Kidney epithelial cell (primary cell): Measurements from ENCODE around the gene MYH10. TPM values are rescaled to one million over a fixed set of nuclear protein-coding genes. Genes with fewer than 3 reads are reported as not detected.

ENCODE experiments used
- DNase-seq: peaks from one replicate; pipeline ENCODE4 v3.0.0-alpha.2; 2010; ENCODE audit warnings: low read depth
- H3K27me3 ChIP-seq: 2 replicates; pipeline ENCODE4 v1.6.0; 2011; ENCODE audit warnings: low read length; ENCODE audit not compliant: control insufficient read depth, insufficient read depth
- H3K36me3 ChIP-seq: 2 replicates; pipeline ENCODE4 v1.5.1; 2011; ENCODE audit warnings: low read length; ENCODE audit not compliant: control insufficient read depth, insufficient read depth
- H3K4me3 ChIP-seq: 2 replicates; pipeline ENCODE4 v1.5.1; 2011; ENCODE audit warnings: low read depth, mild to moderate bottlenecking, control low read depth, low read length
- total RNA-seq: library from RNA; depleted of rRNA; stranded (reverse); fragments of >200 nt; gene quantifications from 2 replicates; pipeline ENCODE4 v1.2.3, GENCODE V29; 2015
- TF ChIP-seq, protein P1 (sequence below): IDR thresholded peaks from 2 replicates; pipeline ENCODE4 v1.5.1; 2011; ENCODE audit warnings: mild to moderate bottlenecking, moderate library complexity, low read length, control low read depth, inconsistent platforms; ENCODE audit not compliant: insufficient read depth, poor library complexity, severe bottlenecking

The MYH10 gene
- total RNA-seq, 1 donor from 2014 or later, result 90.5 TPM

DNA sequence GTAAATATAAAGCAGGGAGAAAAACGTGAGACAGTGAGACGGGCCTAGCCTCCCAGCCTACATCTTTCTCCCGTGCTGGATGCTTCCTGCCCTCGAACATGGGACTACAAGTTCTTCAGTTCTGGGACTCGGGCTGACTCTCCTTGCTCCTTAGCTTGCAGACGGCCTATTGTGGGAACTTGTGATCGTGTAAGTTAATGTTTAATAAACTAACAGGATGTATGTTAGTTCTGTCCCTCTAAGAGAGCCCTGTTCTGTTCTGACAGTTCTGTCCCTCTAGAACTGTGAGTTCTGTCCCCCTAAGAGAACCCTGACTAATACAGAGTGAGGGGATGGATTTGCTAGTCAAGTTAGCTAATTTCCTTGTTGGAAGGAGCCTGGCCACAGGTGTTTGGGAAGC lies 16.7 kb upstream of the MYH10 start:
- no peaks in the 10 kb centered on the region for H3K27me3 ChIP-seq
- no peak overlapping the region for H3K4me3 ChIP-seq
- TF ChIP-seq, protein P1, sequence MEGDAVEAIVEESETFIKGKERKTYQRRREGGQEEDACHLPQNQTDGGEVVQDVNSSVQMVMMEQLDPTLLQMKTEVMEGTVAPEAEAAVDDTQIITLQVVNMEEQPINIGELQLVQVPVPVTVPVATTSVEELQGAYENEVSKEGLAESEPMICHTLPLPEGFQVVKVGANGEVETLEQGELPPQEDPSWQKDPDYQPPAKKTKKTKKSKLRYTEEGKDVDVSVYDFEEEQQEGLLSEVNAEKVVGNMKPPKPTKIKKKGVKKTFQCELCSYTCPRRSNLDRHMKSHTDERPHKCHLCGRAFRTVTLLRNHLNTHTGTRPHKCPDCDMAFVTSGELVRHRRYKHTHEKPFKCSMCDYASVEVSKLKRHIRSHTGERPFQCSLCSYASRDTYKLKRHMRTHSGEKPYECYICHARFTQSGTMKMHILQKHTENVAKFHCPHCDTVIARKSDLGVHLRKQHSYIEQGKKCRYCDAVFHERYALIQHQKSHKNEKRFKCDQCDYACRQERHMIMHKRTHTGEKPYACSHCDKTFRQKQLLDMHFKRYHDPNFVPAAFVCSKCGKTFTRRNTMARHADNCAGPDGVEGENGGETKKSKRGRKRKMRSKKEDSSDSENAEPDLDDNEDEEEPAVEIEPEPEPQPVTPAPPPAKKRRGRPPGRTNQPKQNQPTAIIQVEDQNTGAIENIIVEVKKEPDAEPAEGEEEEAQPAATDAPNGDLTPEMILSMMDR, result no peak
- H3K36me3 ChIP-seq, result no peaks in the 10 kb centered on the region
- DNase-seq, result no peak

DNA sequence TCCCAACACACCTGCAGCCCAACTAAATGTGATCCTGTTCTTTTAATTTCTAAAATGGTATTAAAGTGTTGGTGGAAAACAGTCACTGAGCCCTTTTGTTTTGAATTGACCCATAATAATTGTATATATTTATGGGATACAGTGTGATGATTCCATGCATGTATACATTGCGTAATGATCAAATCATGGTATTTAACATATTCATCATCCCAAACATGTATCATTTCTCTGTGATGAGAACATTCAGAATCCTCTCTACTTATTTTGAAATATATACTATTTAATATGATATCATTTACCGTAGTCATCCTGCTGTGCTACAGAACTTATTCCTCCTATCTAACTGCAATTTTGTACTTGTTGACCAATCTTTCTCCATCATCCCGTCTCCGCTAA lies 14.0 kb upstream of the MYH10 start:
- Histone ChIP-seq H3K27me3 (peaks cover 6% of the 10 kb centered on the region), H3K4me3 (no peak overlapping the region), H3K36me3 (no peaks in the 10 kb centered on the region)
- no peak for DNase-seq
- TF ChIP-seq, protein P1, result no peak

DNA sequence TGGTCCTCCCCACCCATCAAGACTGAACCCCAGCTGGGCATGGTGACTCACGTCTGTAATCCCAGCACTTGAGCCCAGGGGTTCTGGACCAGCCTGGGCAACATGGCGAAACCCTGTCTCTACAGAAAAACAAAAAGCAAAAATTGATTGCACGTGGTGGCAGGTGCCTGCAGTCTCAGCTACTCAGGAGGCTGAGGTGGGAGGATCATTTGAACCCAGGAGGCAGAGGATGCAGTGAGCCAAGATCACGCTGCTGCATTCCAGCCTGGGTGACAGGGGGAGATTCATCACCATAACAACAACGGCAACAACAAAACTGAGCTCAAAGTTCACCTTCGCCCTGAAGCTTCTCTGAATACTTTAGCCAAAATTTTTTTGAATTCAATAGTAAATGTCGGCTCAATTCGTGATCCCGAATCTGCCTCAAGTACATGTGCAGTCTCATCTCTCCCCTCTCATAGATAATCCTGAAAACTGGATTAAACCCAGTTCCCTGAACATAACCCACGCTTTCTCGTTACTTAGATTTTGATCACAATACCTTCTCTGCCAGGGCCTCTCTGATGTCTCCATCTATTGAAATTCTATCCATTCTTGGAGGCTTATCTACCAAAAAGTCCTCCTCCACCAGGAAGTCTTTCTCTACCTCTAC lies 13.5 kb upstream of the MYH10 start:
- DNase-seq, result no peak
- H3K27me3 ChIP-seq, result peaks cover 6% of the 10 kb centered on the region
- H3K36me3 ChIP-seq, result no peaks in the 10 kb centered on the region
- H3K4me3 ChIP-seq, result no peak overlapping the region
- TF ChIP-seq, protein P1, result no peak

DNA sequence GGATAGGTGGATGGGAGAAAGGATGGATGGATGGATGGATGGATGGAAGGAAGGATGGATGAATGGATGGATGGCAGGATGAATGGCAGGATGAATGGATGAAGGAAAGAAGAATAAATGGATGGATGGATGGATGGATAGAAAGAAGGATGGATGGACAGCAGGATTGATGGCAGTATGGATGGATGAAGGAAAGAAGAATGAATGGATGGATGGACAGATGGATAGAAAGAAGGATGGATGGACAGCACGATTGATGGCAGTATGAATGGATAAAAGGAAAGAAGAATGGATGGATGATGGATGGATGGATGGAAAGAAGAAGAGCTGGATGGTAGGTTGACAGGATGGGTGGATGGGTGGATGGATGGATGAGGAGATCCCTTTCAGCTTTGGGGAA lies 9.2 kb upstream of the MYH10 start:
- Histone ChIP-seq H3K4me3 (no peak overlapping the region), H3K27me3 (peaks cover 6% of the 10 kb centered on the region), H3K36me3 (no peaks in the 10 kb centered on the region)
- DNase-seq, result no peak
- TF ChIP-seq, protein P1, result no peak

DNA sequence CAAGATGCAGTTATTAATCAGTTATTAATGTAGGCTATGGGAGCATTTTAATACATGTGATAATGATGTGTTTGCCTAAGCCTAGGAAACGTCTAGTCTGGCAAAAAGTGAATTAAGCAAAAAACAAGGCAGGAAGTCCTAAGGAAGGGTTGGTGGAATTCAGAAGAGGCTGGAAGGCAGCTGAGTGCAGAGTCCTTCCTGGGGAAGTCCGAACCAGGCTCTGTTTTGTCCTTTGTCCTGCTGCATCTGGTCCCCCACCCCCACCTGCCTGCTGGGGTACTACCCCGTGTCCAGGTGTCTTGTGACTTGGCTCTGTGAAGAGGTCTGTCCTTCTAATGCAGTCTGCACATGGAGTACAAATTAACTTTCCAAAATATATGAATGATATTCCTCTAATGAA lies 1.5 kb upstream of the MYH10 start:
- H3K4me3 ChIP-seq, result no peak overlapping the region
- TF ChIP-seq, protein P1, result no peak
- H3K36me3 ChIP-seq, result no peaks in the 10 kb centered on the region
- DNase-seq, result no peak
- no peaks in the 10 kb centered on the region for H3K27me3 ChIP-seq

DNA sequence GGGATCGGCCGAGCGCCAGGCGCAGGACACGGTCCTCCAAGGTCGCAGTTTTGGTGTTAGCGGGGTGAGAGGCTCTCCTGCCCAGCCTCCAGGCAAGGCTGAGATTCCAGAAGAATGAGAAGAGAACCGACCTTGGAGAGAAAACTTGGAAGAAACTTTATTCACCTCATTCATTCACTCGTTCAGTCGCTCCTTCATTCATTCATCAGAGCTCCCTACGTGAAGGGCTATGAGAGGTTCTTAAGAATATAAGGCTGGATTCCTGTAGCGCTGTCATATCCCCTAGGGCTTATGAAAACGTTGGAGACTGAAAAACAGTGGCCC lies 991 bp upstream of the MYH10 start:
- Histone ChIP-seq H3K27me3 (no peaks in the 10 kb centered on the region), H3K4me3 (peak overlapping the region; percentile 73), H3K36me3 (no peaks in the 10 kb centered on the region)
- TF ChIP-seq, protein P1, result no peak
- no peak for DNase-seq
